ENCODE data around the gene SHISA8. TPM values are rescaled to one million over a fixed set of nuclear protein-coding genes. Genes with fewer than 3 reads are reported as not detected.

SHISA8 gene
- polyA plus RNA-seq, 1 donor from 2014 or later, result 0.62 TPM

- Histone ChIP-seq H3K9ac (ENCODE audit: low read length) (no peak overlapping the region), H3K27ac (ENCODE audit: low read length) (no peak overlapping the region), H3K27me3 (ENCODE audit: insufficient read depth, low read depth, low read length) (peaks cover 20% of the 10 kb centered on the region), H4K20me1 (ENCODE audit: insufficient read depth) (no peaks in the 10 kb centered on the region), H3F3A (ENCODE audit: insufficient read depth, low read length, poor library complexity, severe bottlenecking) (no peaks in the 10 kb centered on the region), H3K4me2 (ENCODE audit: low read length) (no peak overlapping the region), H3K4me3 (ENCODE audit: low read length) (no peak overlapping the region), H3K9me3 (ENCODE audit: low read length) (no peaks in the 10 kb centered on the region), H3K9me2 (ENCODE audit: insufficient read depth, low read length) (no peaks in the 10 kb centered on the region), H3K36me3 (ENCODE audit: insufficient read depth, low read length) (no peaks in the 10 kb centered on the region), H3K79me2 (replicated peaks; ENCODE audit: insufficient read depth, low read length) (no peaks in the 10 kb centered on the region), H2AFZ (ENCODE audit: low read depth, low read length) (no peak overlapping the region)
- no peak for TF ChIP-seq POLR2AphosphoS5 (IDR thresholded peaks at IDR 0.05)
- TF ChIP-seq REST (IDR thresholded peaks at IDR 0.05; ENCODE audit: borderline replicate concordance), result no peak
- TF ChIP-seq SMC3 (conservative IDR thresholded peaks at IDR 0.05; ENCODE audit: poor library complexity), result no peak
- TF ChIP-seq CTCF (IDR thresholded peaks at IDR 0.05; ENCODE audit: poor library complexity, severe bottlenecking), result no peak
- TF ChIP-seq RAD21 (conservative IDR thresholded peaks at IDR 0.05), result no peak
- TF ChIP-seq EP300 (conservative IDR thresholded peaks at IDR 0.05; ENCODE audit: poor library complexity, severe bottlenecking), result no peak
- TF ChIP-seq MXI1 (conservative IDR thresholded peaks at IDR 0.05; ENCODE audit: poor library complexity, severe bottlenecking), result no peak
- no peak for TF ChIP-seq EZH2 (IDR thresholded peaks at IDR 0.05; ENCODE audit: borderline replicate concordance, insufficient read depth, low read length, poor library complexity, severe bottlenecking)
- no peak for TF ChIP-seq TAF1 (IDR thresholded peaks at IDR 0.05; ENCODE audit: low read depth)
These were observed 12.9 kb upstream of the SHISA8 start for GRCh38 chr22:41927813-41928212.

GRCh38 chr22:41925783-41926460 lies 11.0 kb upstream of the SHISA8 start:
- Histone ChIP-seq H3F3A (ENCODE audit: insufficient read depth, low read length, poor library complexity, severe bottlenecking) (no peaks in the 10 kb centered on the region), H3K9me2 (ENCODE audit: insufficient read depth, low read length) (no peaks in the 10 kb centered on the region), H3K27me3 (ENCODE audit: insufficient read depth, low read depth, low read length) (peaks cover 20% of the 10 kb centered on the region), H3K79me2 (replicated peaks; ENCODE audit: insufficient read depth, low read length) (no peaks in the 10 kb centered on the region), H3K9me3 (ENCODE audit: low read length) (no peaks in the 10 kb centered on the region), H3K27ac (ENCODE audit: low read length) (no peak overlapping the region), H4K20me1 (ENCODE audit: insufficient read depth) (no peaks in the 10 kb centered on the region), H3K9ac (ENCODE audit: low read length) (no peak overlapping the region), H3K4me3 (ENCODE audit: low read length) (no peak overlapping the region), H2AFZ (ENCODE audit: low read depth, low read length) (no peak overlapping the region), H3K4me2 (ENCODE audit: low read length) (no peak overlapping the region), H3K36me3 (ENCODE audit: insufficient read depth, low read length) (no peaks in the 10 kb centered on the region)
- TF ChIP-seq CTCF (IDR thresholded peaks at IDR 0.05; ENCODE audit: poor library complexity, severe bottlenecking), result no peak
- no peak for TF ChIP-seq EP300 (conservative IDR thresholded peaks at IDR 0.05; ENCODE audit: poor library complexity, severe bottlenecking)
- TF ChIP-seq REST (IDR thresholded peaks at IDR 0.05; ENCODE audit: borderline replicate concordance), result no peak
- no peak for TF ChIP-seq MXI1 (conservative IDR thresholded peaks at IDR 0.05; ENCODE audit: poor library complexity, severe bottlenecking)
- TF ChIP-seq SMC3 (conservative IDR thresholded peaks at IDR 0.05; ENCODE audit: poor library complexity), result no peak
- no peak for TF ChIP-seq RAD21 (conservative IDR thresholded peaks at IDR 0.05)
- no peak for TF ChIP-seq POLR2AphosphoS5 (IDR thresholded peaks at IDR 0.05)
- TF ChIP-seq EZH2 (IDR thresholded peaks at IDR 0.05; ENCODE audit: borderline replicate concordance, insufficient read depth, low read length, poor library complexity, severe bottlenecking), result no peak
- TF ChIP-seq TAF1 (IDR thresholded peaks at IDR 0.05; ENCODE audit: low read depth), result no peak

Data from neural cell (in vitro differentiated cells).